HepG2 (cell line): ENCODE data around the gene FAM117A.

Experiments
- CTCF ChIP-seq: sonication (generic); formaldehyde crosslinking; IDR thresholded peaks from 2 replicates; pipeline ENCODE4 v1.5.0; 2020; ENCODE audit warnings: mild to moderate bottlenecking, missing genetic modification reagents, moderate library complexity
- REST ChIP-seq, 2 experiments: IDR thresholded peaks; 2 replicates each; pipeline ENCODE4 v1.6.1; 2011 to 2012; ENCODE audit warnings: low read length in 2 of 2, borderline replicate concordance in 1 of 2, low read depth in 1 of 2, mild to moderate bottlenecking in 1 of 2, moderate library complexity in 1 of 2
- SALL2 ChIP-seq: sonication (generic); formaldehyde crosslinking; IDR thresholded peaks from 2 replicates; pipeline ENCODE4 v1.8.1; 2023; ENCODE audit warnings: mild to moderate bottlenecking, missing genetic modification reagents, inconsistent platforms
- SOX13 ChIP-seq, 3 experiments: fragments of 450-650 bp in 1 of 3; sonication (generic) in 1 of 3; formaldehyde crosslinking in 1 of 3; IDR thresholded peaks in 2 of 3; conservative IDR thresholded peaks in 1 of 3; 2 replicates each; pipeline versions ENCODE4 v1.5.0 to v1.6.1; 2016 to 2020; ENCODE audit warnings: antibody characterized with exemption in 1 of 3, mild to moderate bottlenecking in 1 of 3, missing compliant biosample characterization in 1 of 3, missing genetic modification reagents in 1 of 3, moderate library complexity in 1 of 3
- SRF ChIP-seq: IDR thresholded peaks from 2 replicates; pipeline ENCODE4 v1.6.1; 2011; ENCODE audit warnings: mild to moderate bottlenecking, low read depth, low read length, moderate library complexity
- TAF15 ChIP-seq: fragments of 200-400 bp; formaldehyde crosslinking; IDR thresholded peaks from one replicate; pipeline ENCODE4 v1.6.1; 2018; ENCODE audit warnings: mild to moderate bottlenecking, low read depth, low read length; ENCODE audit not compliant: poor library complexity, severe bottlenecking
- ZFP36 ChIP-seq: fragments of 150-350 bp; IDR thresholded peaks from 2 replicates; pipeline ENCODE4 v1.6.1; 2018; ENCODE audit warnings: borderline replicate concordance, low read length, low read depth; ENCODE audit not compliant: partially characterized antibody
- ZNF124 ChIP-seq: sonication (generic); formaldehyde crosslinking; IDR thresholded peaks from 2 replicates; pipeline ENCODE4 v1.4.0; 2020; ENCODE audit warnings: missing genetic modification reagents

- no peak for TF ChIP-seq REST (IDR thresholded peaks at IDR 0.05; ENCODE audit: borderline replicate concordance in 1 of 2, low read depth in 1 of 2, low read length in 2 of 2)
- no peak for TF ChIP-seq CTCF
- no peak for TF ChIP-seq SALL2 (CRISPR knock-in tag)
- TF ChIP-seq TAF15, result no peak
- no peak for TF ChIP-seq SRF
- no peak for TF ChIP-seq ZFP36
- no peak for TF ChIP-seq ZNF124 (CRISPR knock-in tag)
- TF ChIP-seq SOX13 (IDR thresholded peaks at IDR 0.05), result no peak
- no peak for TF ChIP-seq SOX13 (CRISPR knock-in tag; conservative IDR thresholded peaks at IDR 0.05 in 1 of 2, IDR thresholded peaks at IDR 0.05 in 1 of 2)
These were observed 73.7 kb downstream of the FAM117A start for GRCh38 chr17:49690256-49690655.
